ENCODE results near the gene CD93. TPM values are rescaled to one million over a fixed set of nuclear protein-coding genes. Genes with fewer than 3 reads are reported as not detected.
A peak's percentile ranks its signal among the peaks of the same experiment; 100 is the strongest.

The CD93 gene
- total and polyA plus RNA-seq, 4 donors: 1.5 to 16.0 (median 11.9) TPM

GRCh38 chr20:23048283-23049200, 37.6 kb downstream of the CD93 start:
- peak; percentile 50 for DNase-seq (ENCODE audit: low spot score)
- TF ChIP-seq, protein P1, sequence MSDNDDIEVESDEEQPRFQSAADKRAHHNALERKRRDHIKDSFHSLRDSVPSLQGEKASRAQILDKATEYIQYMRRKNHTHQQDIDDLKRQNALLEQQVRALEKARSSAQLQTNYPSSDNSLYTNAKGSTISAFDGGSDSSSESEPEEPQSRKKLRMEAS (IDR thresholded peaks at IDR 0.05): no peak
- TF ChIP-seq CTCF (IDR thresholded peaks at IDR 0.05; ENCODE audit: low read depth, low read length, missing input control) (peak; percentile 31), RAD21 (IDR thresholded peaks at IDR 0.05) (peak in 1 of 2 donors; percentile 32), FOXA1 (IDR thresholded peaks at IDR 0.05) (no peak), RXRA (IDR thresholded peaks at IDR 0.05) (no peak), HNF4G (IDR thresholded peaks at IDR 0.05) (no peak), FOXA2 (IDR thresholded peaks at IDR 0.05) (no peak)
- Histone ChIP-seq H3K4me1 (ENCODE audit: control insufficient read depth in 4 of 4, insufficient read depth in 4 of 4, low read length in 3 of 4) (peaks cover 4 to 33% (median 6%) of the 10 kb centered on the region in 4 donors), H3K27me3 (ENCODE audit: control insufficient read depth in 4 of 4, insufficient read depth in 4 of 4, low read length in 3 of 4) (peaks cover 0 to 12% (median 2%) of the 10 kb centered on the region in 4 donors), H3K27ac (ENCODE audit: low read depth in 1 of 2, low read length in 2 of 2) (peak overlapping the region; percentile 67 to 81), H3K36me3 (ENCODE audit: control insufficient read depth in 4 of 4, insufficient read depth in 3 of 4, low read depth in 1 of 4, low read length in 3 of 4) (no peaks in the 10 kb centered on the region), H3K9ac (ENCODE audit: low read depth in 1 of 2, low read length in 2 of 2) (no peak overlapping the region), H3K4me3 (ENCODE audit: low read depth in 1 of 3, low read length in 3 of 3) (peak overlapping the region; percentile 30 to 57 (median 50)), H3K9me3 (ENCODE audit: control insufficient read depth in 4 of 4, low read length in 3 of 4) (no peaks in the 10 kb centered on the region)
- WGBS: 5% methylated on average over 92 of the region's 92 CpGs

GRCh38 chr20:23047738-23048214, 38.3 kb downstream of the CD93 start:
- TF ChIP-seq YY1 (IDR thresholded peaks at IDR 0.05) (no peak), HNF4G (IDR thresholded peaks at IDR 0.05) (no peak), HNF4A (conservative IDR thresholded peaks at IDR 0.05) (no peak), ATF3 (IDR thresholded peaks at IDR 0.05) (no peak), ZBTB33 (IDR thresholded peaks at IDR 0.05) (no peak), SP1 (IDR thresholded peaks at IDR 0.05) (no peak), FOXA2 (IDR thresholded peaks at IDR 0.05) (no peak), FOXA1 (IDR thresholded peaks at IDR 0.05) (no peak), TAF1 (conservative IDR thresholded peaks at IDR 0.05) (no peak), NR2F2 (IDR thresholded peaks at IDR 0.05) (no peak), RXRA (IDR thresholded peaks at IDR 0.05) (no peak), CTCF (IDR thresholded peaks at IDR 0.05; ENCODE audit: low read depth, low read length, missing input control) (no peak), JUND (IDR thresholded peaks at IDR 0.05) (no peak), EGR1 (IDR thresholded peaks at IDR 0.05; ENCODE audit: low read depth in 2 of 2) (no peak), RAD21 (IDR thresholded peaks at IDR 0.05) (no peak), GABPA (IDR thresholded peaks at IDR 0.05 in 1 of 2, conservative IDR thresholded peaks at IDR 0.05 in 1 of 2) (no peak)
- TF ChIP-seq, protein P1 (IDR thresholded peaks at IDR 0.05): no peak
- Histone ChIP-seq H3K9me3 (ENCODE audit: control insufficient read depth in 4 of 4, low read length in 3 of 4) (no peaks in the 10 kb centered on the region), H3K4me3 (ENCODE audit: low read depth in 1 of 3, low read length in 3 of 3) (peak overlapping the region; percentile 35 to 57 (median 50)), H3K27ac (ENCODE audit: low read depth in 1 of 2, low read length in 2 of 2) (no peak overlapping the region), H3K36me3 (ENCODE audit: control insufficient read depth in 4 of 4, insufficient read depth in 3 of 4, low read depth in 1 of 4, low read length in 3 of 4) (no peaks in the 10 kb centered on the region), H3K27me3 (ENCODE audit: control insufficient read depth in 4 of 4, insufficient read depth in 4 of 4, low read length in 3 of 4) (peaks cover 0 to 12% (median 2%) of the 10 kb centered on the region in 4 donors), H3K4me1 (ENCODE audit: control insufficient read depth in 4 of 4, insufficient read depth in 4 of 4, low read length in 3 of 4) (peaks cover 4 to 33% (median 6%) of the 10 kb centered on the region in 4 donors), H3K9ac (ENCODE audit: low read depth in 1 of 2, low read length in 2 of 2) (no peak overlapping the region)
- WGBS: 22% methylated on average over 47 of the region's 47 CpGs
- no peak for DNase-seq (ENCODE audit: low spot score)
